ENCODE results near the gene MBP. TPM values are rescaled to one million over a fixed set of nuclear protein-coding genes. Genes with fewer than 3 reads are reported as not detected.

Gene MBP
- total RNA-seq, 1 experiment from 2014 or later = 47.4 TPM

DNA sequence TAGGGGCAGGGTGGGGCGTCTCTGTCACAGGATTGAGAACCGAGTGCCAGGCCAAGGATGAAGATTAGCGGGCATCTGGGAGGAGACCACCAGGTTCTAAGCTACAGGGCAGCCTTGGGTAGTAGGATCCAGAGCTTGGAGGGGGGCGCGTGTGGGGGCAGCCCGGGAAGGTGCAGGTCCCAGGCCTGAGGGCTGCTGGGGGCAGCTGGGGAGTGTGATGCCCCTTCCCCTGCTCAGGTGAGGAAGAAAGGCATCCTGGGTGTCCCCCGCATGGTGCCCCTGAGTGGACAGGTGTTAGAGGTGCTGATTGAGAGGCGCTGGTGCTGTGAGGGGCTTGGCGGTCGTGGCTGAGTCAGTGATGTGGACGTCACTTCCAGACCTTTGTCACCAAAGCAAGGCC lies 33.9 kb upstream of the MBP start:
- H2AFZ ChIP-seq (ENCODE audit: low read length) = no peak overlapping the region
- no peak overlapping the region for H3K27ac ChIP-seq (ENCODE audit: low read length)
- no peaks in the 10 kb centered on the region for H4K20me1 ChIP-seq (ENCODE audit: low read length)
- H3K79me2 ChIP-seq (ENCODE audit: low read length) = no peaks in the 10 kb centered on the region
- DNase-seq (no peak), ATAC-seq (no peak)
- no peaks in the 10 kb centered on the region for H3K9me3 ChIP-seq (ENCODE audit: low read length)
- intact Hi-C loops (cut with micrococcal nuclease) = no loop called here
- no peaks in the 10 kb centered on the region for H3F3A ChIP-seq (ENCODE audit: low read length, unreplicated experiment)
- peaks cover 14% of the 10 kb centered on the region for H3K4me1 ChIP-seq (ENCODE audit: insufficient read depth, low read length)
- no TSS peak for BruUV-seq (replicated peaks)
- H3K9me2 ChIP-seq (replicated peaks; ENCODE audit: low read length) = no peaks in the 10 kb centered on the region
- no peaks in the 10 kb centered on the region for H3K36me3 ChIP-seq (ENCODE audit: low read depth, low read length)
- no peak overlapping the region for H3K9ac ChIP-seq (ENCODE audit: low read length)
- no peak overlapping the region for H3K4me3 ChIP-seq (ENCODE audit: low read length)
- H3K27me3 ChIP-seq (ENCODE audit: low read length) = no peaks in the 10 kb centered on the region
- ChIA-PET POLR2A (ENCODE audit: unreplicated experiment) (no interaction called here), CTCF (no interaction called here)
- TF ChIP-seq, protein P1, sequence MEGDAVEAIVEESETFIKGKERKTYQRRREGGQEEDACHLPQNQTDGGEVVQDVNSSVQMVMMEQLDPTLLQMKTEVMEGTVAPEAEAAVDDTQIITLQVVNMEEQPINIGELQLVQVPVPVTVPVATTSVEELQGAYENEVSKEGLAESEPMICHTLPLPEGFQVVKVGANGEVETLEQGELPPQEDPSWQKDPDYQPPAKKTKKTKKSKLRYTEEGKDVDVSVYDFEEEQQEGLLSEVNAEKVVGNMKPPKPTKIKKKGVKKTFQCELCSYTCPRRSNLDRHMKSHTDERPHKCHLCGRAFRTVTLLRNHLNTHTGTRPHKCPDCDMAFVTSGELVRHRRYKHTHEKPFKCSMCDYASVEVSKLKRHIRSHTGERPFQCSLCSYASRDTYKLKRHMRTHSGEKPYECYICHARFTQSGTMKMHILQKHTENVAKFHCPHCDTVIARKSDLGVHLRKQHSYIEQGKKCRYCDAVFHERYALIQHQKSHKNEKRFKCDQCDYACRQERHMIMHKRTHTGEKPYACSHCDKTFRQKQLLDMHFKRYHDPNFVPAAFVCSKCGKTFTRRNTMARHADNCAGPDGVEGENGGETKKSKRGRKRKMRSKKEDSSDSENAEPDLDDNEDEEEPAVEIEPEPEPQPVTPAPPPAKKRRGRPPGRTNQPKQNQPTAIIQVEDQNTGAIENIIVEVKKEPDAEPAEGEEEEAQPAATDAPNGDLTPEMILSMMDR (conservative IDR thresholded peaks at IDR 0.05; ENCODE audit: low read depth, low read length) = no peak
- TF ChIP-seq EZH2phosphoT487 (IDR thresholded peaks at IDR 0.05; ENCODE audit: borderline replicate concordance, low read length) (no peak), EZH2 (IDR thresholded peaks at IDR 0.05; ENCODE audit: low read length, unreplicated experiment) (no peak)
- no peak overlapping the region for H3K4me2 ChIP-seq (ENCODE audit: low read length)

GRCh38 chr18:77165503-77166188 lies 33.1 kb upstream of the MBP start:
- H3K9ac ChIP-seq (ENCODE audit: low read length) = no peak overlapping the region

More at GRCh38 chr18:77165503-77166188, 33.1 kb upstream of the MBP start:
- Histone ChIP-seq H2AFZ (ENCODE audit: low read length) (no peak overlapping the region), H4K20me1 (ENCODE audit: low read length) (no peaks in the 10 kb centered on the region), H3K9me2 (replicated peaks; ENCODE audit: low read length) (no peaks in the 10 kb centered on the region), H3K27me3 (ENCODE audit: low read length) (no peaks in the 10 kb centered on the region), H3K4me1 (ENCODE audit: insufficient read depth, low read length) (peaks cover 16% of the 10 kb centered on the region), H3K79me2 (ENCODE audit: low read length) (no peaks in the 10 kb centered on the region), H3K36me3 (ENCODE audit: low read depth, low read length) (no peaks in the 10 kb centered on the region), H3K27ac (ENCODE audit: low read length) (no peak overlapping the region), H3K4me3 (ENCODE audit: low read length) (no peak overlapping the region), H3K4me2 (ENCODE audit: low read length) (no peak overlapping the region), H3K9me3 (ENCODE audit: low read length) (no peaks in the 10 kb centered on the region), H3F3A (ENCODE audit: low read length, unreplicated experiment) (no peaks in the 10 kb centered on the region)
- no peak for ATAC-seq
- intact Hi-C loops (cut with micrococcal nuclease) = no loop called here
- ChIA-PET POLR2A (ENCODE audit: unreplicated experiment) (no interaction called here), CTCF (no interaction called here)
- DNase-seq = no peak
- BruUV-seq (replicated peaks) = no TSS peak
- TF ChIP-seq EZH2 (IDR thresholded peaks at IDR 0.05; ENCODE audit: low read length, unreplicated experiment) (no peak), EZH2phosphoT487 (IDR thresholded peaks at IDR 0.05; ENCODE audit: borderline replicate concordance, low read length) (no peak)
- TF ChIP-seq, protein P1 (conservative IDR thresholded peaks at IDR 0.05; ENCODE audit: low read depth, low read length) = no peak

Measured in PC-3 (cell line).